Osteoblast (primary cell): ENCODE measurements around the gene RAB3C. TPM values are rescaled to one million over a fixed set of nuclear protein-coding genes. Genes with fewer than 3 reads are reported as not detected.

Source experiments
- DNase-seq: peaks from one replicate; pipeline ENCODE4 v3.0.0; 2011; ENCODE audit warnings: low spot score, mixed read lengths; ENCODE audit not compliant: insufficient read length; ENCODE audit errors: missing footprints
- H2AFZ ChIP-seq: 2 replicates; pipeline ENCODE4 v1.6.0; 2011; ENCODE audit warnings: mild to moderate bottlenecking, low read length
- H3K27ac ChIP-seq: 2 replicates; pipeline ENCODE4 v1.5.1; 2011; ENCODE audit warnings: mild to moderate bottlenecking, low read depth, low read length, moderate library complexity
- H3K27me3 ChIP-seq: 2 replicates; pipeline ENCODE4 v1.6.0; 2012; ENCODE audit warnings: mild to moderate bottlenecking, control low read depth, inconsistent platforms, low read length, moderate library complexity; ENCODE audit not compliant: insufficient read depth
- H3K36me3 ChIP-seq: 2 replicates; pipeline ENCODE4 v1.5.1; 2011; ENCODE audit warnings: mild to moderate bottlenecking, low read length, control low read depth, moderate library complexity; ENCODE audit not compliant: insufficient read depth
- H3K4me1 ChIP-seq: 2 replicates; pipeline ENCODE4 v1.5.1; 2011; ENCODE audit warnings: mild to moderate bottlenecking, low read length, control low read depth, moderate library complexity; ENCODE audit not compliant: insufficient read depth
- H3K4me2 ChIP-seq: 2 replicates; pipeline ENCODE4 v1.6.0; 2011; ENCODE audit warnings: mild to moderate bottlenecking, low read length; ENCODE audit not compliant: insufficient read depth
- H3K4me3 ChIP-seq: fragments of 200-600 bp; sonication (generic); 3 replicates; pipeline ENCODE4 v1.5.1; 2012; ENCODE audit warnings: mild to moderate bottlenecking, low read length, inconsistent platforms; ENCODE audit not compliant: insufficient read depth
- H3K79me2 ChIP-seq: 2 replicates; pipeline ENCODE4 v1.6.0; 2012; ENCODE audit warnings: mild to moderate bottlenecking, low read length, control low read depth, inconsistent platforms; ENCODE audit not compliant: insufficient read depth
- H3K9me3 ChIP-seq: 2 replicates; pipeline ENCODE4 v1.5.1; 2011; ENCODE audit warnings: low read depth, low read length, control low read depth
- H4K20me1 ChIP-seq: 2 replicates; pipeline ENCODE4 v1.6.0; 2012; ENCODE audit warnings: mild to moderate bottlenecking, low read length, control low read depth; ENCODE audit not compliant: insufficient read depth
- total RNA-seq: library from RNA; depleted of rRNA; stranded (reverse); fragments of >200 nt; gene quantifications from 2 replicates; pipeline ENCODE4 v1.2.3, GENCODE V29; 2012
- TF ChIP-seq, protein P1 (sequence below): IDR thresholded peaks from 2 replicates; pipeline ENCODE4 v1.5.1; 2011; ENCODE audit warnings: mild to moderate bottlenecking, low read depth, low read length, moderate library complexity; ENCODE audit errors: extremely low read depth

The RAB3C gene
- total RNA-seq, 1 donor = not detected

- Histone ChIP-seq H3K4me2 (no peak overlapping the region), H3K9me3 (no peaks in the 10 kb centered on the region), H3K36me3 (no peaks in the 10 kb centered on the region), H4K20me1 (no peaks in the 10 kb centered on the region), H3K27me3 (no peaks in the 10 kb centered on the region), H3K4me3 (no peak overlapping the region), H3K27ac (no peak overlapping the region), H2AFZ (no peak overlapping the region), H3K79me2 (no peaks in the 10 kb centered on the region), H3K4me1 (no peaks in the 10 kb centered on the region)
- TF ChIP-seq, protein P1, sequence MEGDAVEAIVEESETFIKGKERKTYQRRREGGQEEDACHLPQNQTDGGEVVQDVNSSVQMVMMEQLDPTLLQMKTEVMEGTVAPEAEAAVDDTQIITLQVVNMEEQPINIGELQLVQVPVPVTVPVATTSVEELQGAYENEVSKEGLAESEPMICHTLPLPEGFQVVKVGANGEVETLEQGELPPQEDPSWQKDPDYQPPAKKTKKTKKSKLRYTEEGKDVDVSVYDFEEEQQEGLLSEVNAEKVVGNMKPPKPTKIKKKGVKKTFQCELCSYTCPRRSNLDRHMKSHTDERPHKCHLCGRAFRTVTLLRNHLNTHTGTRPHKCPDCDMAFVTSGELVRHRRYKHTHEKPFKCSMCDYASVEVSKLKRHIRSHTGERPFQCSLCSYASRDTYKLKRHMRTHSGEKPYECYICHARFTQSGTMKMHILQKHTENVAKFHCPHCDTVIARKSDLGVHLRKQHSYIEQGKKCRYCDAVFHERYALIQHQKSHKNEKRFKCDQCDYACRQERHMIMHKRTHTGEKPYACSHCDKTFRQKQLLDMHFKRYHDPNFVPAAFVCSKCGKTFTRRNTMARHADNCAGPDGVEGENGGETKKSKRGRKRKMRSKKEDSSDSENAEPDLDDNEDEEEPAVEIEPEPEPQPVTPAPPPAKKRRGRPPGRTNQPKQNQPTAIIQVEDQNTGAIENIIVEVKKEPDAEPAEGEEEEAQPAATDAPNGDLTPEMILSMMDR = no peak
- no peak for DNase-seq
Measured at GRCh38 chr5:58816181-58816731, 233.4 kb downstream of the RAB3C start.

GRCh38 chr5:58818465-58818864, 235.6 kb downstream of the RAB3C start:
- TF ChIP-seq, protein P1 = no peak
- Histone ChIP-seq H3K4me1 (no peaks in the 10 kb centered on the region), H3K4me2 (no peak overlapping the region), H3K36me3 (no peaks in the 10 kb centered on the region), H4K20me1 (no peaks in the 10 kb centered on the region), H3K27me3 (no peaks in the 10 kb centered on the region), H3K27ac (no peak overlapping the region), H3K4me3 (no peak overlapping the region), H3K79me2 (no peaks in the 10 kb centered on the region), H3K9me3 (no peaks in the 10 kb centered on the region), H2AFZ (no peak overlapping the region)
- DNase-seq = no peak

GRCh38 chr5:58825441-58825840, 242.6 kb downstream of the RAB3C start:
- no peaks in the 10 kb centered on the region for H3K9me3 ChIP-seq
- no peaks in the 10 kb centered on the region for H3K27me3 ChIP-seq
- no peak overlapping the region for H3K4me3 ChIP-seq
- no peak overlapping the region for H2AFZ ChIP-seq
- no peaks in the 10 kb centered on the region for H3K36me3 ChIP-seq
- TF ChIP-seq, protein P1 = no peak
- DNase-seq = no peak
- H3K79me2 ChIP-seq = no peaks in the 10 kb centered on the region
- no peaks in the 10 kb centered on the region for H4K20me1 ChIP-seq
- no peaks in the 10 kb centered on the region for H3K4me1 ChIP-seq
- H3K27ac ChIP-seq = no peak overlapping the region
- no peak overlapping the region for H3K4me2 ChIP-seq

DNA sequence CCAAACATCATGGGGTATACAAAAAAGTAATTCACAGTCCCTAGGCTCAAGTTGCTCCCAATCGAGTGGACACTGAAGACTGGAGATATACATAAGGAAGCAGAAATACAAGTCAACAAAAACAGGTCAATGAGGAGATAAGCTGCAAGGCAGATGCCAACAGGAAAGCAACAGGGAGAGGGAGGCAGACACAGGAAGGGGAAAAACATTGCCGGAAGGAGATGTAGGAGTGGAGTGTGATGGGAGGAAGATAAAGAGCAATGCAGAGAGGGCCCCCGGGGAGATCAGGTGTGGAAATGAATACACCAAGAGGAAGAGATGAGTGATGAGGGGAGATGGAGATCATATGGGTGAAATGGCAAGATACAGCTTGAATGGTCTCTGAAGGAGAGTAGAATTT, 243.0 kb downstream of the RAB3C start:
- Histone ChIP-seq H3K9me3 (no peaks in the 10 kb centered on the region), H3K27ac (no peak overlapping the region), H3K4me2 (no peak overlapping the region), H2AFZ (no peak overlapping the region), H3K4me3 (no peak overlapping the region), H3K4me1 (no peaks in the 10 kb centered on the region), H4K20me1 (no peaks in the 10 kb centered on the region), H3K27me3 (no peaks in the 10 kb centered on the region), H3K36me3 (no peaks in the 10 kb centered on the region), H3K79me2 (no peaks in the 10 kb centered on the region)
- DNase-seq = no peak
- TF ChIP-seq, protein P1 = no peak
